ENCODE results near the gene ZKSCAN7.
"Not testable (repeated sequence)": the region's sequence is repeated elsewhere in the genome, so short reads cannot be mapped to it uniquely, and the experiment has no call there.

ZKSCAN7 gene

DNA sequence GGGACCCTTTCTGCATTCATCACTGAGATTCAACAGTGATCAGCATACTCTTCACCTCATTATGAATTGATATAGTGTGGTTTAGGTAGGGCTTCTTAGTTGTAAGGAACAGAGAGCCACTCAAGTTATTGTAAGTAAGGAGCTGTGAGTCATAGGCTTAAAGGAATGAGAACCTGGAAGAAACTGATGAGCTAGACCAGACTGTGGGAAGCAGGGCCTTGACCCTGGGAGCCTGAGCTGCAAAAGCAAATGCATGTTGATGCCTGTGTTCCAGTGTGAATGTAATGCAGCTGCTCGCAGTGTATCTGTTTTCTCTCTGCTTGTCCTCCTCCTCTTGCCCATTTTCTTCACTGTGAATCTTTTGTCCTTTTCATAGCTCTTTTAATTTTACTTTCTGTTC is 13.6 kb downstream of the ZKSCAN7 start:
- no peak for TF ChIP-seq GABPA (IDR thresholded peaks at IDR 0.05; ENCODE audit: low read depth)
- TF ChIP-seq REST (IDR thresholded peaks at IDR 0.05; ENCODE audit: insufficient replicate concordance, low read depth) = no peak
- TF ChIP-seq SPI1 (IDR thresholded peaks at IDR 0.05; ENCODE audit: borderline replicate concordance, low read depth) = no peak
- TF ChIP-seq, protein P1, sequence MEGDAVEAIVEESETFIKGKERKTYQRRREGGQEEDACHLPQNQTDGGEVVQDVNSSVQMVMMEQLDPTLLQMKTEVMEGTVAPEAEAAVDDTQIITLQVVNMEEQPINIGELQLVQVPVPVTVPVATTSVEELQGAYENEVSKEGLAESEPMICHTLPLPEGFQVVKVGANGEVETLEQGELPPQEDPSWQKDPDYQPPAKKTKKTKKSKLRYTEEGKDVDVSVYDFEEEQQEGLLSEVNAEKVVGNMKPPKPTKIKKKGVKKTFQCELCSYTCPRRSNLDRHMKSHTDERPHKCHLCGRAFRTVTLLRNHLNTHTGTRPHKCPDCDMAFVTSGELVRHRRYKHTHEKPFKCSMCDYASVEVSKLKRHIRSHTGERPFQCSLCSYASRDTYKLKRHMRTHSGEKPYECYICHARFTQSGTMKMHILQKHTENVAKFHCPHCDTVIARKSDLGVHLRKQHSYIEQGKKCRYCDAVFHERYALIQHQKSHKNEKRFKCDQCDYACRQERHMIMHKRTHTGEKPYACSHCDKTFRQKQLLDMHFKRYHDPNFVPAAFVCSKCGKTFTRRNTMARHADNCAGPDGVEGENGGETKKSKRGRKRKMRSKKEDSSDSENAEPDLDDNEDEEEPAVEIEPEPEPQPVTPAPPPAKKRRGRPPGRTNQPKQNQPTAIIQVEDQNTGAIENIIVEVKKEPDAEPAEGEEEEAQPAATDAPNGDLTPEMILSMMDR (IDR thresholded peaks at IDR 0.05; ENCODE audit: insufficient read depth, low read length) = no peak
- no peak for TF ChIP-seq POLR2AphosphoS5 (IDR thresholded peaks at IDR 0.05; ENCODE audit: low read depth)
- Histone ChIP-seq H3K4me3 (replicated peaks; ENCODE audit: insufficient read depth, low read length) (no peak overlapping the region), H3K27ac (replicated peaks) (no peak overlapping the region), H3K27me3 (ENCODE audit: insufficient read depth, poor library complexity, severe bottlenecking) (no peaks in the 10 kb centered on the region)
- DNase-seq (ENCODE audit: low read depth in 1 of 2, low spot score in 1 of 2) = no peak

GRCh38 chr3:44571024-44571423 is 16.0 kb downstream of the ZKSCAN7 start:
- TF ChIP-seq, protein P1 (IDR thresholded peaks at IDR 0.05; ENCODE audit: insufficient read depth, low read length) = no peak

DNA sequence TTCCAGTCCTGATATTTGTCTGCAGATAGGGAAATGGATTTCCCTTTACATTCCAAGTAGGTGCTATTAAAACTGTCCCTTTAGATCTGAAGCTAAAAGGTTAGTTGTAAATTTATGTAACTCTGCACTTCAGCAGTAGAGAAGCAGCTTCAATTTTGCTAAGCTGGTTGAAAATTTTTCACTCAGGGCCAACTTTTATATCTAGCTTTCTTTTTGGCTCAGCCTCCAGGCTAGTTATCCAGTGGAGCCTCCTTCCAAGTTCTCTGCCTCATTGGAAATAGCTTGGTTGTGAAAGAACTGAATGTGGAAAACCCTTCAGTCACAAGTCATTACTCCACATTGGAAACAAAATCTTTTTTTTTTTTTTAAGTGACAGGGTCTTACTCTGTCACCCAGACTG is 21.6 kb downstream of the ZKSCAN7 start:
- Histone ChIP-seq H3K27me3 (ENCODE audit: insufficient read depth, poor library complexity, severe bottlenecking) (no peaks in the 10 kb centered on the region), H3K27ac (replicated peaks) (no peak overlapping the region), H3K4me3 (replicated peaks; ENCODE audit: insufficient read depth, low read length) (no peak overlapping the region)
- TF ChIP-seq GABPA (IDR thresholded peaks at IDR 0.05; ENCODE audit: low read depth) (no peak), REST (IDR thresholded peaks at IDR 0.05; ENCODE audit: insufficient replicate concordance, low read depth) (no peak), SPI1 (IDR thresholded peaks at IDR 0.05; ENCODE audit: borderline replicate concordance, low read depth) (no peak), POLR2AphosphoS5 (IDR thresholded peaks at IDR 0.05; ENCODE audit: low read depth) (no peak)
- TF ChIP-seq, protein P1 (IDR thresholded peaks at IDR 0.05; ENCODE audit: insufficient read depth, low read length) = no peak
- no peak for DNase-seq (ENCODE audit: low read depth in 1 of 2, low spot score in 1 of 2)

More at GRCh38 chr3:44571024-44571423, 16.0 kb downstream of the ZKSCAN7 start:
- Histone ChIP-seq H3K4me3 (replicated peaks; ENCODE audit: insufficient read depth, low read length) (no peak overlapping the region), H3K27me3 (ENCODE audit: insufficient read depth, poor library complexity, severe bottlenecking) (no peaks in the 10 kb centered on the region), H3K27ac (replicated peaks) (no peak overlapping the region)
- DNase-seq (ENCODE audit: low read depth in 1 of 2, low spot score in 1 of 2) = no peak

GRCh38 chr3:44577354-44577952 is 22.5 kb downstream of the ZKSCAN7 start:
- H3K27me3 ChIP-seq (ENCODE audit: insufficient read depth, poor library complexity, severe bottlenecking); H3K27ac ChIP-seq (replicated peaks); DNase-seq (ENCODE audit: low read depth in 1 of 2, low spot score in 1 of 2); H3K4me3 ChIP-seq (replicated peaks; ENCODE audit: insufficient read depth, low read length): not testable (repeated sequence)

- not testable (repeated sequence) for DNase-seq (ENCODE audit: low read depth in 1 of 2, low spot score in 1 of 2); H3K4me3 ChIP-seq (replicated peaks; ENCODE audit: insufficient read depth, low read length); H3K27ac ChIP-seq (replicated peaks); H3K27me3 ChIP-seq (ENCODE audit: insufficient read depth, poor library complexity, severe bottlenecking)
These were observed 23.3 kb downstream of the ZKSCAN7 start for GRCh38 chr3:44578316-44578715.

DNA sequence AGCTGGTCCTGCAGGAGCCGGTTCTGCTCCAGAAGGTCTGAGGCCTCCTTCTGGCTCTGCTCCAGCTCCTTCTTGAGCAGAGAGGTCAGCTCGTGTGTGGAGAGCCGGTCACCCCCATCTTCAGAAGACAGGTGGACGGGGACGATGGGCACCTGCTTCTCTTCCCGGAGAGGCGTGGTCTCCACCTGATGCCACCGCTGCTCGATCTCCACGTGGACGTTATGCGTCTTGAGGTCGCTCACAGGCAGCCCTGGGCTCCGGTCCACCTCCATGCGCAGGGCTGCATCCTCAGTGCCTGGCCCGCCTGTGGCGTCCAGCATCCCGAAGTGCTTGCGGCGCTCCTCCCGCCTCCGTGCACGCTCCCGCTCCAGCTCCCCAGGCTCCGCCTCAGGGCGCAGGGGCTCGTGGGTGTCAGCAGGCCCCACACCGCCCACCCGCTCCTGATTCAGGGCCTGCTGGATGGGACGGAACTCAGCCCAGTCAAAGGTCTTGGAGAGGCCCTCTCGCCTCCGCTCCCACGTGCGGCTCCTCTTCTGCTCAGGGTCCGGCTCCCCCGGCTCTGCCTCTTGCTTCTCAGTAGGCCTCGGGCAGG is 24.0 kb downstream of the ZKSCAN7 start:
- H3K4me3 ChIP-seq (replicated peaks; ENCODE audit: insufficient read depth, low read length); H3K27me3 ChIP-seq (ENCODE audit: insufficient read depth, poor library complexity, severe bottlenecking); H3K27ac ChIP-seq (replicated peaks); DNase-seq (ENCODE audit: low read depth in 1 of 2, low spot score in 1 of 2): not testable (repeated sequence)

DNA sequence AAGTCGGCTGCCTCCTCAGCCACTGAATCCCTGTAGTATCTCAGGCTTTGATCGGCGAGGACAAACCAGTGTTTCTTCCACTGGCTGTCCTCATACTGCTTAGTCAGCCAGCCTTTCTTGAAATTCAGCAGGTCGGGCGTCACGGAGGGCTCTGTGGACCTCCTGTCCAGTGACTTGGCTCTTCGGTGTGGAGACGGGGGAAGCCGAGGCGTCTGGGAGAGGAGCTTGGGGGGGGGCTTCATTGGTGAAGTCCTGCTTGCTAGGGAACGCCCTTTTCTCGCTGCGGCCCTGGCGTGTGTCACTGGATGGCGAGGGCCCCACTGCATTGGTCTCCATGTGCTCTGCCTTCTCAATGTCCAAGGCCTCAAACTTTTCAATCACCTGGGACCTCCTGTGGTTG is 24.8 kb downstream of the ZKSCAN7 start:
- H3K4me3 ChIP-seq (replicated peaks; ENCODE audit: insufficient read depth, low read length); H3K27me3 ChIP-seq (ENCODE audit: insufficient read depth, poor library complexity, severe bottlenecking); DNase-seq (ENCODE audit: low read depth in 1 of 2, low spot score in 1 of 2); H3K27ac ChIP-seq (replicated peaks): not testable (repeated sequence)

- not testable (repeated sequence) for H3K27ac ChIP-seq (replicated peaks); H3K4me3 ChIP-seq (replicated peaks; ENCODE audit: insufficient read depth, low read length); DNase-seq (ENCODE audit: low read depth in 1 of 2, low spot score in 1 of 2); H3K27me3 ChIP-seq (ENCODE audit: insufficient read depth, poor library complexity, severe bottlenecking)
These were observed 26.0 kb downstream of the ZKSCAN7 start for GRCh38 chr3:44580971-44581370.

Measured in HL-60 (cell line).